HFF-Myc (cell line): ENCODE measurements around the gene HUNK.

ENCODE experiments used
- DNase-seq: peaks from one replicate; pipeline ENCODE4 v3.0.0-alpha.2; 2011; ENCODE audit warnings: low read depth; ENCODE audit errors: extremely low read depth
- H3K4me3 ChIP-seq: replicated peaks from 2 replicates; pipeline ENCODE4 v1.5.1; 2011; ENCODE audit warnings: low read depth, mild to moderate bottlenecking, control low read depth, low read length
- TF ChIP-seq, protein P1 (sequence below): IDR thresholded peaks from 2 replicates; pipeline ENCODE4 v1.5.1; 2012; ENCODE audit warnings: mild to moderate bottlenecking, low read depth, low read length, control low read depth; ENCODE audit errors: missing control alignments

The HUNK gene

DNA sequence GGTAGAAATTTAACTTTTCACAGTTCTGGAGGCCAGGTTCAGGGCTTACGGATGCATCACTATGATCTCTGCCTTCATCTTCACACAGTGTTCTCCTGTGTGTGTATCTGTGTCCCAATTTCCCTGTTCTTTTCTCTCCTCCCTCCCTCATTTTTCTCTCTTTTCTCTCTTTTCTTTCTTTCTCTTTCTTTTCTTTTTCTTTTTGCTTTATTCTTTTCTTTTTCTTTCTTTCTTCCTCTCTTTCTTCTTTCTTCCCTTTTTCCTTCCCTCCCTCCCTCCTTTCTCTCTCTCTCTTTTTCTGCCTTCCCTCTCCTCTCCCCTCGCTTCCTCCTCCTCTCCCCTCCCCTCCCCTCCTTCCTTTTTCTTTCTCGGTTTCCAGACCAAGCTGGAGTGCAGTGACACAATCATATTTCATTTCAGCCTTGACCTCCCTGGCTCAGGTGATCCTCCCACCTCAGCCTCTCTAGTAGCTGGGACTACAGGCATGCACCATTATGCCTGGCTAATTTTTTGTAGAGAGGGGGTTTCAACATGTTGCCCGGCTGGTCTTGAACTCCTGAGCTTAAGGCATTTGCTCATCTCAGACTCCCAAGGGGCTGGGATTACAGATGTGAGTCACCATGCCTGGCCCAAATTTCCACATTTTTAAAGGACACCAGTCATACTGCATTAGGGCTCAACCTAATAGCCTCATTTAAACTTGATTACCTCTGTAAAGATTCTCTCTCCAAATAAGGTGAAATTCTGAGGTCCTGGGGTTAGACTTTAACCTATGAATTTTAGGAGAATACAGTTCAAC, 115.9 kb downstream of the HUNK start:
- DNase-seq, result no peak
- TF ChIP-seq, protein P1, sequence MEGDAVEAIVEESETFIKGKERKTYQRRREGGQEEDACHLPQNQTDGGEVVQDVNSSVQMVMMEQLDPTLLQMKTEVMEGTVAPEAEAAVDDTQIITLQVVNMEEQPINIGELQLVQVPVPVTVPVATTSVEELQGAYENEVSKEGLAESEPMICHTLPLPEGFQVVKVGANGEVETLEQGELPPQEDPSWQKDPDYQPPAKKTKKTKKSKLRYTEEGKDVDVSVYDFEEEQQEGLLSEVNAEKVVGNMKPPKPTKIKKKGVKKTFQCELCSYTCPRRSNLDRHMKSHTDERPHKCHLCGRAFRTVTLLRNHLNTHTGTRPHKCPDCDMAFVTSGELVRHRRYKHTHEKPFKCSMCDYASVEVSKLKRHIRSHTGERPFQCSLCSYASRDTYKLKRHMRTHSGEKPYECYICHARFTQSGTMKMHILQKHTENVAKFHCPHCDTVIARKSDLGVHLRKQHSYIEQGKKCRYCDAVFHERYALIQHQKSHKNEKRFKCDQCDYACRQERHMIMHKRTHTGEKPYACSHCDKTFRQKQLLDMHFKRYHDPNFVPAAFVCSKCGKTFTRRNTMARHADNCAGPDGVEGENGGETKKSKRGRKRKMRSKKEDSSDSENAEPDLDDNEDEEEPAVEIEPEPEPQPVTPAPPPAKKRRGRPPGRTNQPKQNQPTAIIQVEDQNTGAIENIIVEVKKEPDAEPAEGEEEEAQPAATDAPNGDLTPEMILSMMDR, result no peak
- H3K4me3 ChIP-seq, result no peak overlapping the region

DNA sequence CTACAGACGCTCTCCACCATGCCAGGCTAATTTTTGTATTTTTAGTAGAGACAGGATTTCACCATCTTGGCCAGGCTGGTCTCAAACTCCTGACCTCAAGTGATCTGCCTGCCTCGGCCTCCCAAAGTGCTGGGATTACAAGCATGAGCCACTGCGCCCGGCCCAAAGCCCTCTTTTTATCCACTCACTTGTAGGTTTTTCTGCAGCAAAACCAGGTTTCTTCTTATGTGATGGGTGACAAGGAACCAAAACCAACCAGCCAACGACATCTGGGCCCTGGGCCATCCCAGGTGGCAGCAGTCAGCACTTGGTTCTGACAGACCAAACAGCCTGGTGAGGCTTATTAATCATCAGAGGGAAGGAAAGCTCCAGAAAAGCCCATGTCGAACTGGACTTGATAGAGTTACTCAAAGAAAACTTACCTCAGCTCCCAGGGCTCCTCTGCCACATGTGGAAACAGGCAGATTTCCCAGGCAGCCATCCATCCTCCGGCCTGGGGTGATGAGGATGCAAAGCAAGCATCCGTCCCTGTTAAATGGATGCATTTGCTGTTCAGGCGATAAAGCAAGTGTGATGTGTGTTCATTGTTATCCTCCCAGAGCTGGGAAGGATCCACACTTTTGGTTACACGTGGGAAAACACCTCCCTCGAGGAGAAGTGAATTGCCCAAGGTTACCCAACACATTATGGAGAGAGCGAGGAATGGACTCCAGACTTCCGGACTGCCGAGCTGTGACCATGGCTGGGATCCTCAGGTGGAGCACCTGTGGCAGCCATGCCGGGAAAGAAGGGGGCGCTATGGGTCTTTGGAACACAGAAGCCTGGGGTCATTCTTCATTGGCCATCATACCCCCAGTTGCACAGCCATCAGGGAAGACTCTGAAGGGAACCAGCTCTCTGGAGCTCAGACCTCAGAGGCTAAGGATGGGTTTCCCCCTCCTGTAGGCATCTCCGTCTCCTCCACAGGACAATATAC, 118.8 kb downstream of the HUNK start:
- H3K4me3 ChIP-seq, result no peak overlapping the region
- no peak for DNase-seq
- TF ChIP-seq, protein P1, result peak; percentile 12

DNA sequence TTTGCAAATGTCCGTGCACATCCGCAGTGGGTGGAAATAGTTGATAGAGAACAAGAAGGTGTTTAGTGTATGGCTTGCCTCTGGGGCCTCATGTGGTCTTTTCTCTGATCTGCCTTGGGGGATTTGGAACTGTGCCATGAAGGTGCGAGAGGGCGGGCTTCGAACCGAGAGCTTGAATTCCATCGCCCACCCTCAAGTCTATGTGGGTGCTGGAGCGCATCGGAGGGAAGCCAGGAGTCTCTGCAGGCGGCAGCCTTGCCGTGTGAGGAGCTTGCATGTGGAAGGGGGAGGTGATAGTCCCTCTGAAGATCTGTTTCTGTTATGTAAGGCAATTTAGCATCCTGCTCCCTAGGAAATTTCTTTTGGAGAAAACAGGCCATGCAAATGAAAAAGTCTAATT, 119.6 kb downstream of the HUNK start:
- no peak overlapping the region for H3K4me3 ChIP-seq
- DNase-seq, result no peak

DNA sequence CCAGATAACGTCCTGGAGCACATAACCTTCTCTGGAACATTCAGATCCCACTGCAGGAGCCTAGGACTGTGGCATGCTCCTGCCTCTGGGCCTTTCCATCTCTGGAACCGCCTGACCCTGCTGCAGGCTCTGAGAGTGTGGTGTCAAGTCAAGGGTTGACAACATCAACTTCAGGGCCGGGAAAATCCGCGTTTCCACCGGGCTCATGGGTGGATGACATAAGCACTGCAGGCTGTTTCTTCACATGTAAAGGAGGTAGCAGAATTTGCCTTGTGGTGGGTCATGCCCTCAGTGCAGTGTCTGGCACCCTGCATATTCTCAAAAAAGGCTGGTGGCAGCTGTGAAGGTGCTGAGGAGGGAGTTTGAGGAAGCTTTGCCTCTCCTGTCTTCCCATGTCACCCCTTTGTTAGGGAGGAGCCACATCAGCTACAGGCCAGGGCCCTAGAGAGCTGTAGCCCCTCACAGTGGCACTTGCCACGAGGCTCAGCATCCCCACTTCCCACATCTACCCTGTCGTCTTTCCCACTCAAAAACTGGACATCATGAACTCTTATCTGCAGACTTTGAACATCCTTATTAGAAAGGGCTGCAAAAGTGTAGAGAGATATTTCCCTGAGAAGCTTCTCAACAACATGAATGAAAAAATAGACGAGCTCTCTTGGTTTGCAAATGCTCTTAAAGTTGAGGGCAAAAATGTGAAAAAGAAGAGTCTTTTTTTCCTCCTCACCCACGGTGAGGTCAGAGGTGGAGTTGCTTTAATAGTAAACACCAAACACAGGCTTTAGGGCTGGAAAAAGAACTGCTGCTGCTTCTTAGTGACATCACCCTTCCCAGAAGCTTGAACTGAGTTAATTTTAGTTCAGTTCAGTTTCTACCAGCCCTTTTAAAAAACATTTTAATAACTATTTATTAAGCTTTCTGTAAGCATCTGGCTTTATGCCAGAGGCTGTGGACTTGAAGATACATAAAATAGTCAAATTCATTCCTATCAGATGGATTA, 121.3 kb downstream of the HUNK start:
- TF ChIP-seq, protein P1, result no peak
- DNase-seq, result no peak
- H3K4me3 ChIP-seq, result no peak overlapping the region

More for the DNA sequence above, 119.6 kb downstream of the HUNK start:
- TF ChIP-seq, protein P1, result no peak

GRCh38 chr21:31997191-31997590, 124.4 kb downstream of the HUNK start:
- TF ChIP-seq, protein P1, result no peak
- no peak overlapping the region for H3K4me3 ChIP-seq
- DNase-seq, result no peak
